ENCODE measurements around the gene KLF3. TPM values are rescaled to one million over a fixed set of nuclear protein-coding genes. Genes with fewer than 3 reads are reported as not detected.

Gene KLF3
- total RNA-seq, 1 experiment from 2014 or later, result 49.9 TPM

GRCh38 chr4:38682336-38682735 is 18.3 kb downstream of the KLF3 start:
- Mint-ChIP-seq H3K27me3 (ENCODE audit: unreplicated experiment) (no peaks in the 10 kb centered on the region), H3K27ac (ENCODE audit: unreplicated experiment) (no peak overlapping the region), H3K36me3 (ENCODE audit: insufficient read depth, unreplicated experiment) (peaks cover 58% of the 10 kb centered on the region), H3K4me3 (ENCODE audit: low read depth, unreplicated experiment) (no peak overlapping the region), H3K9me3 (ENCODE audit: low read depth, unreplicated experiment) (no peaks in the 10 kb centered on the region), H3K4me1 (ENCODE audit: low read depth, unreplicated experiment) (peaks cover 44% of the 10 kb centered on the region)
- TF ChIP-seq CTCF (IDR thresholded peaks at IDR 0.05; ENCODE audit: unreplicated experiment), result no peak
- CTCF ChIA-PET, result no interaction called here
- intact Hi-C loops (cut with micrococcal nuclease; ENCODE audit: unreplicated experiment), result no loop called here
- BruUV-seq (replicated peaks), result no TSS peak
- no peak for DNase-seq

- Mint-ChIP-seq H3K4me1 (ENCODE audit: low read depth, unreplicated experiment) (peaks cover 39% of the 10 kb centered on the region), H3K36me3 (ENCODE audit: insufficient read depth, unreplicated experiment) (peaks cover 67% of the 10 kb centered on the region), H3K27me3 (ENCODE audit: unreplicated experiment) (no peaks in the 10 kb centered on the region), H3K4me3 (ENCODE audit: low read depth, unreplicated experiment) (no peak overlapping the region), H3K9me3 (ENCODE audit: low read depth, unreplicated experiment) (no peaks in the 10 kb centered on the region), H3K27ac (ENCODE audit: unreplicated experiment) (no peak overlapping the region)
- CTCF ChIA-PET, result no interaction called here
- TF ChIP-seq CTCF (IDR thresholded peaks at IDR 0.05; ENCODE audit: unreplicated experiment), result no peak
- BruUV-seq (replicated peaks), result no TSS peak
- intact Hi-C loops (cut with micrococcal nuclease; ENCODE audit: unreplicated experiment), result no loop called here
- DNase-seq, result no peak
These were observed 19.3 kb downstream of the KLF3 start for GRCh38 chr4:38683276-38683675.

GRCh38 chr4:38684271-38684670 is 20.3 kb downstream of the KLF3 start:
- Mint-ChIP-seq H3K4me1 (ENCODE audit: low read depth, unreplicated experiment) (peaks cover 29% of the 10 kb centered on the region), H3K4me3 (ENCODE audit: low read depth, unreplicated experiment) (no peak overlapping the region), H3K27ac (ENCODE audit: unreplicated experiment) (no peak overlapping the region), H3K36me3 (ENCODE audit: insufficient read depth, unreplicated experiment) (peaks cover 70% of the 10 kb centered on the region), H3K27me3 (ENCODE audit: unreplicated experiment) (no peaks in the 10 kb centered on the region), H3K9me3 (ENCODE audit: low read depth, unreplicated experiment) (no peaks in the 10 kb centered on the region)
- TF ChIP-seq CTCF (IDR thresholded peaks at IDR 0.05; ENCODE audit: unreplicated experiment), result no peak
- BruUV-seq (replicated peaks), result no TSS peak
- CTCF ChIA-PET, result no interaction called here
- no peak for DNase-seq
- intact Hi-C loops (cut with micrococcal nuclease; ENCODE audit: unreplicated experiment), result loop anchor here (2.0 kb wide), 1 partner anchor 45 kb away; no protein-coding TSS in a partner anchor

- CTCF ChIA-PET, result no interaction called here
- Mint-ChIP-seq H3K36me3 (ENCODE audit: insufficient read depth, unreplicated experiment) (peaks cover 62% of the 10 kb centered on the region), H3K4me3 (ENCODE audit: low read depth, unreplicated experiment) (no peak overlapping the region), H3K9me3 (ENCODE audit: low read depth, unreplicated experiment) (no peaks in the 10 kb centered on the region), H3K4me1 (ENCODE audit: low read depth, unreplicated experiment) (peaks cover 21% of the 10 kb centered on the region), H3K27me3 (ENCODE audit: unreplicated experiment) (no peaks in the 10 kb centered on the region), H3K27ac (ENCODE audit: unreplicated experiment) (no peak overlapping the region)
- no peak for TF ChIP-seq CTCF (IDR thresholded peaks at IDR 0.05; ENCODE audit: unreplicated experiment)
- no peak for DNase-seq
- no TSS peak for BruUV-seq (replicated peaks)
- intact Hi-C loops (cut with micrococcal nuclease; ENCODE audit: unreplicated experiment), result loop anchor here (2.0 kb wide), 1 partner anchor 44 kb away; no protein-coding TSS in a partner anchor
These were observed 21.2 kb downstream of the KLF3 start for GRCh38 chr4:38684951-38685844.
